Astrocyte of the hippocampus (primary cell): ENCODE results near the gene CEL.

ENCODE experiments used
- DNase-seq: peaks from one replicate; pipeline ENCODE4 v3.0.0; 2011; ENCODE audit warnings: low read depth, low spot score

CEL gene

GRCh38 chr9:133103183-133103986 is 41.6 kb downstream of the CEL start:
- DNase-seq, result peak; percentile 71

GRCh38 chr9:133103987-133104505 is 42.3 kb downstream of the CEL start:
- DNase-seq, result no peak

DNA sequence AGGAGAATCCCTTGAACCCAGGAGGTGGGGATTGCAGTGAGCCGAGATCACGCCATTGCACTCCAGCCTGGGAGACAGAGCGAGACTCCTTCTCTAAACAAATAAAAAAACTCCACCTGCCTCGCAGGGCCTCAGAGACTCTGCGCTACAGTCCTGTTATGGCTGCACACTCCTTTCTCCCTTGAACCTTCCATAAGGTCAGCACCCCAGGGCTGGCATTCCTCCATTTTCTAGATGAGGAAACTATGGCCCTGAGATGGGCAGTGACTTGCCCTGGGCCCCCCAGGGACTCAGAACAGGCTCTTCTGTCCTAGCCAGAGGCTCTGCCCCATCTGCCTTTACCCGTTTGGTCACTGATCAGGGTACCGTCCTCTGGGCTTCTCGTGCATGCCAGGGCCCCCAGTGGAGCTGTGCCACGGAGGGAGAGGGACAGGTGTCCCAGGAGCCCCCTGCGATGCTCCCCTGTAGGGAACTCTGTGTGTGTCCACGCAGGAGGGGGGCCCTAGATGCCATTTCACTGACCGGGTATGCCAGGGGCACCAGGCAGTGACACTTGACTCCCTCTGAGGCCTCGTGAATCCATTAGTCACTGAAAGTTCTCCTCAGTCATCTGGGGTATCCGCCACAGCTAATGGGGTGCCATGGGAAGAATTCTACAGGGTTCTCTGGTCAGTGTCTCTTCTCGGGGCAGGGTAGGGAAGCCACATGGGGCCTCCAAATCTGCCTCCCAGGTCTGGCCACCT is 43.1 kb downstream of the CEL start:
- no peak for DNase-seq

- no peak for DNase-seq
Observed at GRCh38 chr9:133105461-133105770, 43.6 kb downstream of the CEL start.

DNA sequence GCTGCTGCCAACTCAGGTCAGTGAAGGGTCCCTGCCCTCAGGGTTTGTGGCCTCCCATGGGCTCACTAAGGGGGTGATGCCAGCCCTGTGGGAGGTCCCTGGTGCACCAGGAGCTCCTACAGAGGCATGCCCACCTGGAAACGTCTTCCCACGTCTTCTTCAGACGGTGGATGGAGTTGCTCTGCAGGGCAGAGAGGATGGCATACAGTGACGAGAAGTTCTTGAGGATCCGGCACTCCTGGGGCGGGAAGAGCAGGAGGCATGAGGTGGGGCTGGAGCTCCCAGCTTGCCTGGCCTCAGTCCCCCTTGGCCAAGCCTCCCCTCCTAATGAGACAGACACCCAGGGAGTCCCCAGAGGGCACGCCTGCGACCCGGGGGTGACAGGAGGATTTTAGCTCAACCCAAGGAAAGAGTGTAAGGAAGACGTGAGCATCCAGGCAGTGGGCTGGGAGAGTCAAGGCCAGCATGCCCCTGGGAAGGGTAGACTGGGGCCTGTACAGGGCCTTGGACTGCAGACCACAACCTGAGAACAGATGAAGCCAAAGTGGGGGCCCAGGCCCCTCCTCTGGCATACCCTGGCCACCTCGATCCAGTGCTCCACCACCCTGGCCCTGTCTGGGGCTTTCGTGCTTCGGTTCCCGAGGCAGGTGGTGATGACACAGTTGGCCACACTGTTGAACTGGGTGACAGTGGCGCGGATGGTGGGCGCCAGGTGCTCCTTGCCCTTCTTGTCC is 44.9 kb downstream of the CEL start:
- DNase-seq, result no peak

DNA sequence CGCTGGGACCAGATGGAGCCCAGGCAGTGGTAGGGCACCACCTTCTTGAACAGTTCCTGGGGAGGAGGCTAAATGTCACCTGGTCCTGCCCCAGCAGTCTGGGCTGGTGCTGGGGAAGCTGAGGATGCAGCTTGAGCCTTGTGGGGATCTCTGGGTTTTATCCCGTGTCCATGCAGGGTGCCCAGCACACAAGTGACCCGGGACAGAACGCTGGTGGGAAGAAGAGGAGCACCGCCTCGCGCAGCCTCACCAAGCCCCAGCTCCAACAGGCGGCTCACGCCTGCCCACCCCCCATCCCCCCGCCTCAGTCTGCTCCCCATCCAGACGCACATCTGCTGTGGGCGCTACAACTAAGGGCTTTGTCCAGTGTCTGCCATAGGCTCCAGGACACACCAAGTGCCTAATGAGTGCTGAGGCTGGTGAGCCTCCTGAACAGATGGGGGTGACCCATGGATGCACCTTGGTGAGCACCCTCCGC is 45.5 kb downstream of the CEL start:
- no peak for DNase-seq

GRCh38 chr9:133107961-133108793 is 46.4 kb downstream of the CEL start:
- no peak for DNase-seq

DNA sequence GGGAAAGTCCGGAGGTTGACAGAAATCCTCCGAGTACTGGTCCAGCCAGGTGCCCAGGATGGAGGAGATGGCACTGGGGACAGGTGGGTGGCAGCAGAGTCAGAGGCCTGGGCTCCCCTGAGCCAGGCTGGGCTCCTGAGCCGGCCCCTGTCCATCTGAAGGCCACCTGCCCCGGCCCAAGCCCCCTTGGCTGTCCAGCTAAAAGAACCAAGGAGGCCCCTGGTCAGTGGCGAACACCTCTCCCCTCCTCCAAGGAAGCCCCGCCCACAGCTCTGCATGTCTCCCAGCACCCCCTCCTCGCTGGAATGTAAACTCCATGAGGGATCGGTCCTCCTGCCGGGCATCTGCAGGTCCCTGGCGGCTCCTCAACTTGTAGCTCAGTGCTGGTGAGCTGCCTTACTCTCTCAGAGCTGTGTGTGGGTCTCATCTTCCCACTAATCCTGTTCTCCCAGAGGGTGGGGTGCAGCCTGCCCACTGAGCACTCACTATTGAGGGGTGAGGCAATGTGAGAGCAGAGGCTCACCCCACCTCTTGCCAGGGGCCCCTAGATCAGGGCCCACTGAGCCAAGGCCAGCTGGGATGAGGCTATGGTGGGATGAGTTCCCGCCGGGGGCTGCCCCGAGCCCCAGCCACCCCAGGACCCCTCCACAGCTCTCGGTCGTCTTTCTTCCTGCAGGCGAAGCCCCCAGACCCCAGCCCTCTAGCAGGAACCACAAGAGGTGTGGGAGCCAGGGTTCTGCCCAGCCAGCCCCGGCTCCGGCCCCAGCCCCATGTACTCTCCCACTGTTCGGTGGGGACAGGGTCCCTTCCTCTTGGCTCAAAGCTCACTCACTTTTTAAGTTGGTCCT is 47.2 kb downstream of the CEL start:
- no peak for DNase-seq

DNA sequence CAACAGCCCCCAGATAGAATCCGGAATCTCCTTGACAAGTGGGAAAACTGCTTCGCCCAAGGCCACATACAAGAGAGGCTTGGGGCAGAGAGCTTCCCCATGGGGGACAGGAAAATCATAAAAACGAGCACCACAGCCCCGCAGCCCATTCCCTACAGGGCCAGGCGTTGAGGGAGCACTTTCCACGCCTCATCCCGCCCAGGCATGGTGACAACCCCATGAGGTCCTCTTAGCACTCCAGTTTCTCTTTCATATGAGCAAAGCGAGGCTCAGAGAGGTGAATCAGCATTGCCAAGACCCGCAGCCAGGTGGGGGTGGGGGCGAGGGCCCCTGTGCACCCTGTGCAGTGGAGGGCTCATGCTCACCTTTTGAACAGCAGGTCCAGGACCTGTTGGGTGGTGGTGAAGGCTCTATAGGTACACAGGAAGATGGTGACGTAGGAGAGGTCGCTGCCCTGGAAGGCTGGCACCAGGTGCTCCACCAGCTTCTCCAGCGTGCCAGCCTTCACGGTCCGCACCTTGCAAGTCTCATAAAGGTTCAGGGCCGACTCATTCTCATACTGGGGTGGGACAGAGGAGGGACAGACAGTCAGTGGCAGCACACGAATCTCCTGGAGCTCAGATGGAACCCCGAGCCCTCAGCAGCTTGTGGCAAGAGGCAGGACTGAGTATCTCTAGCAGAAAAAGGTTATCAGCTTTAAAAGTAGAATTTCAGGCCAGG is 48.3 kb downstream of the CEL start:
- DNase-seq, result no peak

DNA sequence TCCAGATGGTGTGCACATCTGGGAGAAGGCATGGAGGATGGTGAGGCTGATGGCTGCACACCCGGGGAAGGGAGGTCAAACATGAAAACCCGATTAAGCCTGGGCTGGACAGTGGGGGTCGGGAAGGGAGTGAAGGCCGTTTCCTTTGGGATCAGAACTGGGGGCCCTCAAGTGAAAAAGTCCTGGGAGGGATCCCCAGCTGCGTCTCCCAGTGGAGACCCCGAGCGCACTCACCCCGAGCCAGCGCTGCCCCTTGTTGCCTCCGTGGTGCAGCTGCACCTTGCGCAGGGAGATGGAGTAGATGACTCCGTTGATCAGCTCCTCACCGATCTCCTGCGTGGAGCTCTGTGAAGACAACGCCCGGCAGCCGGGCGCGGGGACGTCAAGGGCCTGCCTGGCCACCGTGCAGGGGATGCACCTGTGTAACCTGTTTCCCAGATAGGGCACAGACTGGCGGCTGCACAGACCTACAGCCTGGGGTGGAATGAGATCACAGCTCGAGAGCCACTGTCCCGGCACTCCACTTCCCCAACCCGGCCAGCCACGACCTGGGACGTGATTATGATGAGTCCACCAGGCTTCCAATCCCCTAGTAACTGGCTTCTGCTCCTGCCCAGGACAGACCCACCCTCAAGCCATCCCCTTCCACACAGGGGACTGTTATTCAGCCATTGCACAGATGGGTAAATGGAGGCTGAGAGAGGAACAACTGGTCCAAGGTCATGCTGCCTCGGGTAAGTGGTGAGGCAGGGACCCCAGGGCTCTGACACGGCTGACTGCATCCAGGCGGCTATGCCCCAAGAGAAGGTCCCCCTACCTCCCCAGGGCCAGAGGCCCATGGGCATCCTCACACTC is 50.3 kb downstream of the CEL start:
- no peak for DNase-seq

GRCh38 chr9:133112663-133113026 is 50.9 kb downstream of the CEL start:
- DNase-seq, result no peak

- DNase-seq, result peak; percentile 68
Observed at GRCh38 chr9:133113163-133113948, 51.6 kb downstream of the CEL start.

DNA sequence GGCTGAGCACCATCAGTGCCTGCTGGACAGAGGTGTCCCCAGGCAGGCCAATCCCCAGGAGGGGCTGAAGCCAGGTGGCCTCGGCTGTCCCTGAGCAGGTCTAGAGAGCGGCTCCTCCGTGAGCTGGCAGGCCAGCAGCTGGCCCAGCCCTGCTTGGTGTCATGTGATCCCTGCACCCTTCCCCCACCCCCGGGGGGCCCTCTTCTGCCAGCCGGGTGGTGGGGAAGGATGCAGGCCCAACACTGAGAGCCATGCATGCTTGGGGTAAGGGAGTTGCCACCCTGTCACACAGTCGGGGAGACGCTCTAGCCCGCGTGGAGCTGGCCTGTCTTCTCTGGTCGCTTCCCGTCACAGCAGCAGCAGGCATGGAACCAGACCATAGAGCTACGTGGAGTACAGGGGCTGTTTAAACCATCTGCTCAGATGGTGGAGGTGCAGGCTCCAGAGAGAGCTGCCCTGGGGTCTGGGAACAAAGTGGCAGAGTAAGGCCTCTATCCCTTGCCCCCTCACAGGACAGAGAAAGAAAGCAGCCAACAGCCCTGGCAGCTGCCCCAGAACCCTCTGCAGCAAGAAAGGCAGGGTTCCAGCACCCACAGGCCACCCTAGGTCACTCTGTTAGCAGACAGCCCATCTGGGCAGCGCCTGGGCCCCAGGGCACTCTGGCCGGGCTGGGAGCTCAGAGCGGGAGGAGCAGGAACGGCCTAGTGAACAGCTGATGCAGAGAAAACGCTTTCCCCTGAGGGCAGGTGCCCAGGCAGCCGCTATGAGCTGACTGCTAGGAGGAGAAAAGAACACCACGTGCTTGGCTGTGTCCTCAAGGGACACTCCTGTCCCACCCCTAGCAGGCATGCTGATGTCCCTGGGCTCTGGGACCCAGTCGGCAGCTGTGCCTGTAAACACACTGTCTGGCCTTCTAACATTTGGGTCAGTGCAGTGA is 52.4 kb downstream of the CEL start:
- DNase-seq, result peak; percentile 45

- DNase-seq, result no peak
Observed at GRCh38 chr9:133114886-133115603, 53.3 kb downstream of the CEL start.

DNA sequence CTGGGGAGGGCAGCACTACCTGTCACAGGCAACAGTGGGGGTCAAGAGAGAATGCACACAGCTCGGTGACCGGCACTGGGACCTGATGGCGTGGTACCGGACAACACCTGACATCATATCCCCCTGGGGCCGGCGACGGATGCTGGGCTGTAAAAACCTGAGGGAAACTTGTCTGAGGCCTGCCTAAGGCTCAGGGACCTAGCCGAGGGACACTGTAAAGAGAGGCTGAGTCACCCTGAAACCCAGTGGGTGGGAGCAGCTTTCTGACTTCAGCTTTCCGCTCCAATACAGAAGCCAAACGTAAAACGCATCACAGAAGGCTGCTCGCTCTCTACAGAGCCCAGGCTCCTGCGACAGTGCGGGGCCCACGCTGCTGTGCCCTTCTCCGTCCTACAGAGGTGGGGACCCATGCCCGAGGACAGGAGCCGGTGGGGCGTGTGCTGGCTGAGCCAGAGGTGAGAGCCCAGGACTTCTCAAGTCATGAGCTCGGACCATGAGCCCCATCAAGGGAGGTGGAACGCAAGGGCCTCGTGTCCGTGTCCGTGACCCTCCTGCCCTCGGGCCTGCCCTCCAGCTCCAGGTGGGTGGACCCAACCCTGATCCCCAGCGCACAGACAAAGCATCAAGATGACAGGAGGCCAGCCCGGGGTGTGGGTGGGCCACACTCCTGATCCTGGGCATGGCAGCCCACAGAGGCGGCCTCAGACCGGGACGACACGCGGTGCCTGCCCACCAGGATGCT is 54.0 kb downstream of the CEL start:
- peak; percentile 76 for DNase-seq
